Ovary (tissue), 9 donors: ENCODE measurements around the gene RELL2. TPM values are rescaled to one million over a fixed set of nuclear protein-coding genes. Genes with fewer than 3 reads are reported as not detected.

ENCODE experiments used
- DNase-seq, 5 donors: peaks; one replicate each; pipeline ENCODE4 v3.0.0-alpha.2; 2019 to 2020
- H3K27ac ChIP-seq, 2 donors: fragments of 200-600 bp; one replicate each; pipeline versions ENCODE4 v1.5.1 to v1.8.0; 2019 to 2022
- H3K27me3 ChIP-seq: fragments of 200-600 bp; one replicate; pipeline ENCODE4 v1.8.0; 2022
- H3K36me3 ChIP-seq: fragments of 200-600 bp; sonication (generic); one replicate; pipeline ENCODE4 v1.5.1; 2019
- H3K4me1 ChIP-seq: one replicate; pipeline ENCODE4 v1.8.1; 2013; ENCODE audit warnings: mild to moderate bottlenecking, moderate library complexity; ENCODE audit not compliant: insufficient read depth
- H3K4me3 ChIP-seq: fragments of 200-600 bp; sonication (generic); one replicate; pipeline ENCODE4 v1.5.1; 2017
- H3K9me3 ChIP-seq, 2 donors: fragments of 200-600 bp in 1 of 2; sonication (generic) in 1 of 2; one replicate each; pipeline versions ENCODE4 v1.5.1 to v1.8.1; 2013 to 2019; ENCODE audit warnings: mild to moderate bottlenecking in 1 of 2, moderate library complexity in 1 of 2
- EP300 ChIP-seq: sonication (generic); formaldehyde crosslinking; IDR thresholded peaks from one replicate; pipeline ENCODE4 v1.6.1; 2017; ENCODE audit warnings: antibody characterized with exemption
- POLR2A ChIP-seq: fragments of 450-650 bp; IDR thresholded peaks from one replicate; pipeline ENCODE4 v1.6.1; 2017; ENCODE audit warnings: antibody characterized with exemption, mild to moderate bottlenecking, moderate library complexity
- WGBS, 3 donors: extraction: QIAGEN DNeasy Blood & Tissue Kit in 1 of 3; methylation state at CpG; one replicate each; pipeline versions ENCODE4 v1.1.5 to v1.1.7; 2013 to 2017; 5-methylcytosine and 5-hydroxymethylcytosine counted together
- intact Hi-C, 4 donors: fragments of 100-400 bp; cut with DNase I; formaldehyde crosslinking; loops; one replicate each; pipeline versions ENCODE4 v1.11.0 to v1.15.1; 2022 to 2023
- polyA plus RNA-seq, 2 donors: library from polyadenylated mRNA; stranded (reverse); fragments of 200-250 nt in 1 of 2; fragments of 350-450 nt in 1 of 2; fragmentation: Illumina TruSeq in 1 of 2; extraction: RNeasy Lipid Tissue Mini Kit (QIAGEN cat#74804) in 1 of 2; gene quantifications; one replicate each; pipeline ENCODE4 v1.2.3, GENCODE V29; 2013 to 2014
- total RNA-seq, 7 donors: library from RNA; depleted of rRNA in 2 of 7; stranded (reverse); fragments of >200 nt in 2 of 7; fragmentation: NEBNext Ultra II Directional in 3 of 7; extraction: Animal tissue kit (Norgen Biotek cat#: 25700) in 3 of 7; gene quantifications; one replicate each; pipeline versions ENCODE4 v1.1.0 to v1.2.4, GENCODE V29; 2016 to 2023
- TF ChIP-seq, protein P1 (sequence below), 3 donors: fragments of 450-650 bp in 2 of 3; fragments of 200-600 bp in 1 of 3; IDR thresholded peaks; one replicate each; pipeline versions ENCODE4 v1.5.1 to v1.8.0; 2016 to 2022; ENCODE audit warnings: antibody characterized with exemption in 3 of 3, mild to moderate bottlenecking in 1 of 3
- donor health status: DM: no; HTN: no; CAD: no; lungs with moderate emphysema.
- donor health status: DM: no; HTN: no; CAD: no.
- donor health status: Bipolar disorder and iron deficiency.
- donor health status: DM: yes; HTN: yes; CAD: no.
- donor health status: DM: no; HTN: no; CAD: no.
- donor health status: DM: yes; HTN: yes; CAD: no.

The RELL2 gene
- total and polyA plus RNA-seq, 9 donors = 0.58 to 3.0 (median 1.6) TPM; not detected in 1

- intact Hi-C loops = no loop called here
- TF ChIP-seq EP300 (no peak), POLR2A (no peak)
- TF ChIP-seq, protein P1, sequence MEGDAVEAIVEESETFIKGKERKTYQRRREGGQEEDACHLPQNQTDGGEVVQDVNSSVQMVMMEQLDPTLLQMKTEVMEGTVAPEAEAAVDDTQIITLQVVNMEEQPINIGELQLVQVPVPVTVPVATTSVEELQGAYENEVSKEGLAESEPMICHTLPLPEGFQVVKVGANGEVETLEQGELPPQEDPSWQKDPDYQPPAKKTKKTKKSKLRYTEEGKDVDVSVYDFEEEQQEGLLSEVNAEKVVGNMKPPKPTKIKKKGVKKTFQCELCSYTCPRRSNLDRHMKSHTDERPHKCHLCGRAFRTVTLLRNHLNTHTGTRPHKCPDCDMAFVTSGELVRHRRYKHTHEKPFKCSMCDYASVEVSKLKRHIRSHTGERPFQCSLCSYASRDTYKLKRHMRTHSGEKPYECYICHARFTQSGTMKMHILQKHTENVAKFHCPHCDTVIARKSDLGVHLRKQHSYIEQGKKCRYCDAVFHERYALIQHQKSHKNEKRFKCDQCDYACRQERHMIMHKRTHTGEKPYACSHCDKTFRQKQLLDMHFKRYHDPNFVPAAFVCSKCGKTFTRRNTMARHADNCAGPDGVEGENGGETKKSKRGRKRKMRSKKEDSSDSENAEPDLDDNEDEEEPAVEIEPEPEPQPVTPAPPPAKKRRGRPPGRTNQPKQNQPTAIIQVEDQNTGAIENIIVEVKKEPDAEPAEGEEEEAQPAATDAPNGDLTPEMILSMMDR (IDR thresholded peaks at IDR 0.05) = no peak
- Histone ChIP-seq H3K9me3 (no peaks in the 10 kb centered on the region), H3K4me3 (peak overlapping the region; percentile 94), H3K27ac (no peak overlapping the region), H3K4me1 (peaks cover 13% of the 10 kb centered on the region), H3K27me3 (no peaks in the 10 kb centered on the region), H3K36me3 (no peaks in the 10 kb centered on the region)
- DNase-seq = peak; percentile 37 to 69 (median 63)
- WGBS, 3 donors = 4 to 6% (median 4%) methylated on average over 37 to 40 of the region's 40 CpGs
Observed at GRCh38 chr5:141637767-141638419, 1.1 kb downstream of the RELL2 start.

- WGBS, 3 donors = 89 to 95% (median 91%) methylated on average over 2 of the region's 2 CpGs
- TF ChIP-seq EP300 (no peak), POLR2A (no peak)
- TF ChIP-seq, protein P1 (IDR thresholded peaks at IDR 0.05) = no peak
- DNase-seq = no peak
Observed at GRCh38 chr5:141638771-141639170, 2.0 kb downstream of the RELL2 start.

DNA sequence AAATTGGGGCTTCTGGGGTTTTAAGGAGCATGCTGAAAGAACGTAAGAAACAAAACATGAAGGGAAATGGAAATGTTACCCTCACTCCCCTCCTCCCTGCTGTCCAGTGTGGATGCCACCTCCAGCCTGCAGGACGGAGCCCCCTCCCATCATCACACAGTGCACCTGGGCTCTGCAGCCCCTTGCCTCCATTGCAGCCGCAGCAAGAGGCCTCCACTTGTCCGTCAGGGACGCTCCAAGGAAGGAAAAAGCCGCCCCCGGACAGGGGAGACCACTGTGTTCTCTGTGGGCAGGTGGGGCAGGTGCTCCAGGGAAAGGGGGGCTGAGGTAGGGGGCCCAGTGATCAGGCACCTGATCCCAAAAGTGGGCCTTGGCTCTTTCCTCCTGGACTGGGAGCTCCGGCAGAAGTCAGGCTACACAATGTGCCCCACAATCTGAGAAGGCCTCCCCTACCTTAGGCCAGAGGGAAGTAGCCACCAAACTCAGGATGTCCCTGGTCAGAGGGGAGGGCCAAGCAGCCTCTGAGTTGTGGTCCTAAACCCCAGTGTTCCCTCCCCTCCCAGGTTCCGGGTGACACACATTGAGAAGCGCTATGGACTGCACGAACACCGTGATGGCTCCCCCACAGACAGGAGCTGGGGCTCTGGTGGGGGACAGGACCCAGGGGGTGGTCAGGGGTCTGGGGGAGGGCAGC is 2.7 kb downstream of the RELL2 start:
- WGBS, 3 donors = 81 to 85% (median 81%) methylated on average over 12 of the region's 12 CpGs
- intact Hi-C loops = no loop called here
- DNase-seq = no peak
- no peak for TF ChIP-seq EP300
- TF ChIP-seq, protein P1 (IDR thresholded peaks at IDR 0.05) = no peak
- no peak for TF ChIP-seq POLR2A
- Histone ChIP-seq H3K36me3 (no peaks in the 10 kb centered on the region), H3K27ac (no peak overlapping the region), H3K4me3 (no peak overlapping the region), H3K27me3 (no peaks in the 10 kb centered on the region), H3K9me3 (no peaks in the 10 kb centered on the region), H3K4me1 (peaks cover 13% of the 10 kb centered on the region)

More at GRCh38 chr5:141638771-141639170, 2.0 kb downstream of the RELL2 start:
- Histone ChIP-seq H3K9me3 (no peaks in the 10 kb centered on the region), H3K4me3 (no peak overlapping the region), H3K4me1 (peaks cover 13% of the 10 kb centered on the region), H3K27me3 (no peaks in the 10 kb centered on the region), H3K36me3 (no peaks in the 10 kb centered on the region), H3K27ac (no peak overlapping the region)
- intact Hi-C loops = no loop called here

DNA sequence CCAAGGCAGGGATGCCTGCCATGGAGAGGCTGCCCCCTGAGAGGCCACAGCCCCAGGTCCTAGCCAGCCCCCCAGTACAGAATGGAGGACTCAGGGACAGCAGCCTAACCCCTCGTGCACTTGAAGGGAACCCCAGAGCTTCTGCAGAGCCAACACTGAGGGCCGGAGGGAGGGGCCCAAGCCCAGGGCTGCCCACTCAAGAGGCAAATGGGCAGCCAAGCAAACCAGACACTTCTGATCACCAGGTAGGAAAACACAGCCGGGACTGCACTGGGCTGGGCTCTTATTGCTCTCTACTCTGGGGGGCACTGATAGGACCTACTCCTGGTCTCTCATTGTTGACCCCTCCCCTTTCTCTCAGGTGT is 3.2 kb downstream of the RELL2 start:
- Histone ChIP-seq H3K4me3 (no peak overlapping the region), H3K4me1 (peaks cover 13% of the 10 kb centered on the region), H3K36me3 (no peaks in the 10 kb centered on the region), H3K9me3 (no peaks in the 10 kb centered on the region), H3K27me3 (no peaks in the 10 kb centered on the region), H3K27ac (no peak overlapping the region)
- TF ChIP-seq EP300 = no peak
- intact Hi-C loops = no loop called here
- DNase-seq = no peak
- 73 to 84% (median 80%) methylated on average over 3 of the region's 3 CpGs for WGBS, 3 donors

DNA sequence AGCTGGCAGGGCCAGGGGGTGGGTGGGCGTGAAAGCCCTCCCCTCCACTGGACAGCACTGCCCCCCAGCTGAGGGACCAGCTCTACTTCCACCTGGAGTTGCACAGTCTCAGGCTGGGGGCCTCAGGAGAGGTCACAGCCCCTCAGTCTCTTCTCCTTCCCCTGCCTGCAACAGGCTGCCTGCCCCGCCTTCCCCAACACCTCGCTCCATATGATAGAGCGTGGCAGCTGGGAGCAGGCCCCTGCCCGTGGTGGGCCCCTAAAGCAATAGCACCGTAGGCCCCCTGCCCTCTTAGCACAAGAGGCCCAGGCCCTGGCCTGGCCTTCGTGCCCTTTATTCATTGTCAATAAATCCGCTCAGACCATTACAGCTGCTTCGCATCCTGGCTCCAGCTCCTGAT is 3.9 kb downstream of the RELL2 start:
- intact Hi-C loops = no loop called here
- WGBS, 3 donors = 78 to 82% (median 79%) methylated on average over 9 of the region's 9 CpGs
- DNase-seq = no peak
- no peaks in the 10 kb centered on the region for H3K36me3 ChIP-seq
- H3K9me3 ChIP-seq = no peaks in the 10 kb centered on the region
- TF ChIP-seq, protein P1 (IDR thresholded peaks at IDR 0.05) = no peak
- TF ChIP-seq POLR2A = no peak
- no peak for TF ChIP-seq EP300
- no peak overlapping the region for H3K27ac ChIP-seq
- no peaks in the 10 kb centered on the region for H3K27me3 ChIP-seq
- peaks cover 8% of the 10 kb centered on the region for H3K4me1 ChIP-seq
- H3K4me3 ChIP-seq = no peak overlapping the region
